DOHH2 (cell line): ENCODE measurements around the gene FOSL2.

ENCODE experiments used
- H3F3A ChIP-seq: fragments of 200-600 bp; sonication (generic), shearing (Covaris generic); 2 replicates; pipeline ENCODE4 v1.6.0; 2016; ENCODE audit warnings: antibody characterized with exemption, mild to moderate bottlenecking; ENCODE audit not compliant: control insufficient read depth, insufficient read depth
- H3K27ac ChIP-seq: fragments of 200-600 bp; sonication (generic); 2 replicates; pipeline ENCODE4 v1.5.1; 2014; ENCODE audit warnings: low read depth, mild to moderate bottlenecking, low read length, moderate library complexity
- H3K27me3 ChIP-seq: fragments of 200-600 bp; sonication (generic); 2 replicates; pipeline ENCODE4 v1.6.1; 2014; ENCODE audit warnings: mild to moderate bottlenecking, low read length, mixed read lengths; ENCODE audit not compliant: control insufficient read depth
- H3K36me3 ChIP-seq: fragments of 200-600 bp; sonication (generic); 2 replicates; pipeline ENCODE4 v1.6.1; 2014; ENCODE audit warnings: mild to moderate bottlenecking, low read length, moderate library complexity, mixed read lengths; ENCODE audit not compliant: control insufficient read depth
- H3K4me1 ChIP-seq: fragments of 200-600 bp; sonication (generic); 2 replicates; pipeline ENCODE4 v1.6.1; 2014; ENCODE audit warnings: mild to moderate bottlenecking, low read length, mixed read lengths; ENCODE audit not compliant: control insufficient read depth
- H3K4me2 ChIP-seq: fragments of 200-600 bp; sonication (generic); 2 replicates; pipeline ENCODE4 v1.6.0; 2014; ENCODE audit warnings: mild to moderate bottlenecking, low read length, moderate library complexity
- H3K4me3 ChIP-seq: fragments of 200-600 bp; sonication (generic); 2 replicates; pipeline ENCODE4 v1.5.1; 2014; ENCODE audit warnings: mild to moderate bottlenecking, low read length, mixed read lengths
- H3K79me2 ChIP-seq: fragments of 200-600 bp; sonication (generic); 2 replicates; pipeline ENCODE4 v1.6.1; 2014; ENCODE audit warnings: mild to moderate bottlenecking, low read length, mixed read lengths; ENCODE audit not compliant: control insufficient read depth
- H3K9me2 ChIP-seq: fragments of 200-600 bp; sonication (generic); replicated peaks from 2 replicates; pipeline ENCODE4 v1.6.1; 2014; ENCODE audit warnings: mild to moderate bottlenecking, low read length, mixed read lengths; ENCODE audit not compliant: control insufficient read depth
- H3K9me3 ChIP-seq: fragments of 200-600 bp; sonication (generic); 2 replicates; pipeline ENCODE4 v1.6.1; 2014; ENCODE audit warnings: antibody characterized with exemption, low read length, mixed read lengths; ENCODE audit not compliant: control insufficient read depth, insufficient read depth
- H4K20me1 ChIP-seq: fragments of 200-600 bp; sonication (generic); 2 replicates; pipeline ENCODE4 v1.6.0; 2014; ENCODE audit warnings: low read depth, mild to moderate bottlenecking, antibody characterized with exemption, low read length, moderate library complexity; ENCODE audit not compliant: control insufficient read depth, insufficient read depth
- CTCF ChIP-seq: fragments of 200-600 bp; sonication (generic); IDR thresholded peaks from one replicate; pipeline ENCODE4 v1.5.1; 2014; ENCODE audit warnings: antibody characterized with exemption, mild to moderate bottlenecking, low read depth, low read length; ENCODE audit not compliant: poor library complexity, severe bottlenecking
- EZH2phosphoT487 ChIP-seq: fragments of 200-600 bp; sonication (generic); IDR thresholded peaks from 2 replicates; pipeline ENCODE4 v1.6.1; 2017; ENCODE audit warnings: borderline replicate concordance, mild to moderate bottlenecking, antibody characterized with exemption, low read length, moderate library complexity, mixed read lengths

The FOSL2 gene

GRCh38 chr2:28461056-28461455, 68.4 kb downstream of the FOSL2 start:
- Histone ChIP-seq H3F3A (no peaks in the 10 kb centered on the region), H3K27ac (no peak overlapping the region), H3K4me2 (no peak overlapping the region), H4K20me1 (no peaks in the 10 kb centered on the region), H3K9me2 (no peaks in the 10 kb centered on the region), H3K4me3 (no peak overlapping the region), H3K4me1 (no peaks in the 10 kb centered on the region), H3K36me3 (no peaks in the 10 kb centered on the region), H3K27me3 (peaks cover 17% of the 10 kb centered on the region), H3K9me3 (no peaks in the 10 kb centered on the region; the same call in 1 of the 2 replicates), H3K79me2 (no peaks in the 10 kb centered on the region)
- TF ChIP-seq CTCF (no peak), EZH2phosphoT487 (no peak)

- TF ChIP-seq CTCF: no peak
- no peak for TF ChIP-seq EZH2phosphoT487
- H3K9me2 ChIP-seq: no peaks in the 10 kb centered on the region
Observed at GRCh38 chr2:28462122-28462521, 69.5 kb downstream of the FOSL2 start.

GRCh38 chr2:28463211-28463816, 70.7 kb downstream of the FOSL2 start:
- H3K27me3 ChIP-seq: peaks cover 20% of the 10 kb centered on the region
- no peak overlapping the region for H3K4me3 ChIP-seq
- no peaks in the 10 kb centered on the region; the same call in 1 of the 2 replicates for H3K9me3 ChIP-seq
- no peaks in the 10 kb centered on the region for H3F3A ChIP-seq
- H3K9me2 ChIP-seq: no peaks in the 10 kb centered on the region
- H3K36me3 ChIP-seq: no peaks in the 10 kb centered on the region
- no peaks in the 10 kb centered on the region for H4K20me1 ChIP-seq
- H3K27ac ChIP-seq: no peak overlapping the region
- no peaks in the 10 kb centered on the region for H3K79me2 ChIP-seq
- no peak overlapping the region for H3K4me2 ChIP-seq
- H3K4me1 ChIP-seq: no peaks in the 10 kb centered on the region
- TF ChIP-seq EZH2phosphoT487: no peak
- TF ChIP-seq CTCF: no peak

More at GRCh38 chr2:28462122-28462521, 69.5 kb downstream of the FOSL2 start:
- H3K4me2 ChIP-seq: no peak overlapping the region
- H3K36me3 ChIP-seq: no peaks in the 10 kb centered on the region
- H3K4me3 ChIP-seq: no peak overlapping the region
- H3K27ac ChIP-seq: no peak overlapping the region
- no peaks in the 10 kb centered on the region for H4K20me1 ChIP-seq
- H3F3A ChIP-seq: no peaks in the 10 kb centered on the region
- peaks cover 17% of the 10 kb centered on the region for H3K27me3 ChIP-seq
- no peaks in the 10 kb centered on the region; the same call in 1 of the 2 replicates for H3K9me3 ChIP-seq
- H3K79me2 ChIP-seq: no peaks in the 10 kb centered on the region
- no peaks in the 10 kb centered on the region for H3K4me1 ChIP-seq
